ENCODE data around the gene RASA3.

Gene RASA3

GRCh38 chr13:114147803-114148520 lies 15.5 kb upstream of the RASA3 start:
- Histone ChIP-seq H3K27ac (no peak overlapping the region), H3K36me3 (replicated peaks) (no peaks in the 10 kb centered on the region), H3K27me3 (replicated peaks) (peaks cover 3% of the 10 kb centered on the region), H3K4me3 (ENCODE audit: low read depth, low read length) (no peak overlapping the region)
- in situ Hi-C loops (cut with HindIII; ENCODE audit: low pct_ligation_motif_present, low sequenced_read_pairs), result no loop called here
- DNase-seq, result no peak
- no peak for TF ChIP-seq CTCF (IDR thresholded peaks at IDR 0.05; ENCODE audit: low read depth, low read length, missing control alignments)

- Histone ChIP-seq H3K27me3 (replicated peaks) (no peaks in the 10 kb centered on the region), H3K27ac (no peak overlapping the region), H3K4me3 (ENCODE audit: low read depth, low read length) (no peak overlapping the region), H3K36me3 (replicated peaks) (no peaks in the 10 kb centered on the region)
- TF ChIP-seq CTCF (IDR thresholded peaks at IDR 0.05; ENCODE audit: low read depth, low read length, missing control alignments), result peak; percentile 57
- DNase-seq, result no peak
- in situ Hi-C loops (cut with HindIII; ENCODE audit: low pct_ligation_motif_present, low sequenced_read_pairs), result no loop called here
These were observed 14.2 kb upstream of the RASA3 start for GRCh38 chr13:114146629-114147028.

- Histone ChIP-seq H3K27me3 (replicated peaks) (no peaks in the 10 kb centered on the region), H3K4me3 (ENCODE audit: low read depth, low read length) (no peak overlapping the region), H3K27ac (no peak overlapping the region), H3K36me3 (replicated peaks) (no peaks in the 10 kb centered on the region)
- no peak for DNase-seq
- in situ Hi-C loops (cut with HindIII; ENCODE audit: low pct_ligation_motif_present, low sequenced_read_pairs), result no loop called here
- no peak for TF ChIP-seq CTCF (IDR thresholded peaks at IDR 0.05; ENCODE audit: low read depth, low read length, missing control alignments)
These were observed 13.8 kb upstream of the RASA3 start for GRCh38 chr13:114146173-114146572.

- Histone ChIP-seq H3K36me3 (replicated peaks) (no peaks in the 10 kb centered on the region), H3K4me3 (ENCODE audit: low read depth, low read length) (no peak overlapping the region), H3K27ac (no peak overlapping the region), H3K27me3 (replicated peaks) (no peaks in the 10 kb centered on the region)
- in situ Hi-C loops (cut with HindIII; ENCODE audit: low pct_ligation_motif_present, low sequenced_read_pairs), result no loop called here
- TF ChIP-seq CTCF (IDR thresholded peaks at IDR 0.05; ENCODE audit: low read depth, low read length, missing control alignments), result no peak
- DNase-seq, result no peak
These were observed 13.3 kb upstream of the RASA3 start for GRCh38 chr13:114145722-114146121.

GRCh38 chr13:114145256-114145655 lies 12.8 kb upstream of the RASA3 start:
- no peak overlapping the region for H3K4me3 ChIP-seq (ENCODE audit: low read depth, low read length)

More at GRCh38 chr13:114145256-114145655, 12.8 kb upstream of the RASA3 start:
- in situ Hi-C loops (cut with HindIII; ENCODE audit: low pct_ligation_motif_present, low sequenced_read_pairs), result no loop called here
- Histone ChIP-seq H3K27ac (no peak overlapping the region), H3K27me3 (replicated peaks) (no peaks in the 10 kb centered on the region), H3K36me3 (replicated peaks) (no peaks in the 10 kb centered on the region)
- no peak for DNase-seq
- no peak for TF ChIP-seq CTCF (IDR thresholded peaks at IDR 0.05; ENCODE audit: low read depth, low read length, missing control alignments)
